Ovary (tissue), 3 donors: ENCODE results near the gene PDE8A.

Experiments
- CTCF ChIP-seq, 3 donors: fragments of 450-650 bp in 2 of 3; fragments of 200-600 bp in 1 of 3; IDR thresholded peaks; one replicate each; pipeline versions ENCODE4 v1.5.1 to v1.8.0; 2016 to 2022; ENCODE audit warnings: antibody characterized with exemption in 3 of 3, mild to moderate bottlenecking in 1 of 3
- POLR2A ChIP-seq: fragments of 450-650 bp; IDR thresholded peaks from one replicate; pipeline ENCODE4 v1.6.1; 2017; ENCODE audit warnings: antibody characterized with exemption, mild to moderate bottlenecking, moderate library complexity
- donor health status: DM: no; HTN: no; CAD: no.

- no peak for TF ChIP-seq CTCF (IDR thresholded peaks at IDR 0.05)
- TF ChIP-seq POLR2A, result no peak
These were observed 191.3 kb downstream of the PDE8A start for GRCh38 chr15:85172846-85173490.
